Thoracic aorta (tissue), 2 donors: ENCODE results near the gene NSUN4. TPM values are rescaled to one million over a fixed set of nuclear protein-coding genes. Genes with fewer than 3 reads are reported as not detected.

Experiments
- ATAC-seq: fragments of 150-250 bp; one replicate; pipeline ENCODE4 v1.8.0; 2017; ENCODE audit warnings: low read depth; ENCODE audit not compliant: insufficient number of reproducible peaks, low FRiP score
- DNase-seq: peaks from one replicate; pipeline ENCODE4 v3.0.0-alpha.2; 2020; ENCODE audit warnings: low spot score
- H3K27ac ChIP-seq, 2 donors: fragments of 200-600 bp; sonication (generic); 1 replicate in 1 of 2; 2 replicates in 1 of 2; pipeline ENCODE4 v1.5.1; 2016; ENCODE audit warnings: mild to moderate bottlenecking in 2 of 2, moderate library complexity in 2 of 2
- H3K27me3 ChIP-seq: fragments of 200-600 bp; sonication (generic); replicated peaks from 2 replicates; pipeline ENCODE4 v1.6.0; 2016; ENCODE audit warnings: mild to moderate bottlenecking; ENCODE audit not compliant: insufficient read depth
- H3K36me3 ChIP-seq: fragments of 200-600 bp; sonication (generic); one replicate; pipeline ENCODE4 v1.5.1; 2016
- H3K4me1 ChIP-seq, 2 donors: fragments of 200-600 bp; sonication (generic); 1 replicate in 1 of 2; 2 replicates in 1 of 2; pipeline versions ENCODE4 v1.5.1 to v1.6.0; 2016; ENCODE audit warnings: low read depth in 2 of 2, mild to moderate bottlenecking in 1 of 2; ENCODE audit not compliant: control insufficient read depth in 1 of 2
- H3K4me3 ChIP-seq: fragments of 200-600 bp; sonication (generic); 2 replicates; pipeline ENCODE4 v1.5.1; 2016; ENCODE audit warnings: mild to moderate bottlenecking
- H3K9me3 ChIP-seq: fragments of 200-600 bp; sonication (generic); 2 replicates; pipeline ENCODE4 v1.5.1; 2016
- CTCF ChIP-seq: fragments of 200-600 bp; sonication (generic); IDR thresholded peaks from one replicate; pipeline ENCODE4 v1.5.1; 2019; ENCODE audit warnings: antibody characterized with exemption
- total RNA-seq, 2 donors: library from RNA; depleted of rRNA; stranded (reverse); fragments of >200 nt; gene quantifications; one replicate each; pipeline versions ENCODE4 v1.1.0 to v1.2.3, GENCODE V29; 2016

Gene NSUN4
- total RNA-seq, 2 donors from 2014 or later = 22.9 to 29.3 TPM

GRCh38 chr1:46301808-46302640 lies 38.6 kb upstream of the NSUN4 start:
- Histone ChIP-seq H3K27me3 (no peaks in the 10 kb centered on the region), H3K36me3 (peaks cover 9% of the 10 kb centered on the region), H3K4me3 (peak overlapping the region; percentile 92), H3K27ac (peak overlapping the region; percentile 98 to 100), H3K9me3 (no peaks in the 10 kb centered on the region), H3K4me1 (peaks cover 31 to 54% of the 10 kb centered on the region in 2 donors)
- DNase-seq = no peak
- TF ChIP-seq CTCF = no peak
- ATAC-seq = no peak

DNA sequence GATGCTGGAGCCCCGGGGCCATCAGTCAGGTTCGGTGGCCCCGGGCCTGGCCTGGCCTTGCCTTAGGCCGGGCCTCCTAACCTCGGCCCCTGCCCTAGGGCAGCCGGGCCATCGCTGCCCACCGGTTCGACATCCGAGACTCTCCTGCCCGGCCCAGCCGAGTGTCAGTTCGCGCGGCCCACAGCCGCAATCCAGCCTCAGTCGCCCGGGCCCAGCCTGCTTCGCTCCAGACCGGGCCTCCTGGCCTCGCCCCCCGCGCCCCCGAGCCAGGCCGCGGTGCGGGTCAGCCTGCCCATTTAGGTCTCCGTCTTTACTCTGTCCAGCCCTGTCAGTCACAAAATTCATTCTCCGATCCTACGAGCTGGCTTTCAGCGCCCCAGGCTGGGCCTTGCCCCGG lies 38.0 kb upstream of the NSUN4 start:
- Histone ChIP-seq H3K36me3 (peaks cover 3% of the 10 kb centered on the region), H3K9me3 (no peaks in the 10 kb centered on the region), H3K27me3 (no peaks in the 10 kb centered on the region), H3K27ac (peak overlapping the region; percentile 98 to 100), H3K4me1 (peaks cover 31 to 61% of the 10 kb centered on the region in 2 donors), H3K4me3 (peak overlapping the region; percentile 92)
- DNase-seq (no peak), ATAC-seq (no peak)
- TF ChIP-seq CTCF = no peak

DNA sequence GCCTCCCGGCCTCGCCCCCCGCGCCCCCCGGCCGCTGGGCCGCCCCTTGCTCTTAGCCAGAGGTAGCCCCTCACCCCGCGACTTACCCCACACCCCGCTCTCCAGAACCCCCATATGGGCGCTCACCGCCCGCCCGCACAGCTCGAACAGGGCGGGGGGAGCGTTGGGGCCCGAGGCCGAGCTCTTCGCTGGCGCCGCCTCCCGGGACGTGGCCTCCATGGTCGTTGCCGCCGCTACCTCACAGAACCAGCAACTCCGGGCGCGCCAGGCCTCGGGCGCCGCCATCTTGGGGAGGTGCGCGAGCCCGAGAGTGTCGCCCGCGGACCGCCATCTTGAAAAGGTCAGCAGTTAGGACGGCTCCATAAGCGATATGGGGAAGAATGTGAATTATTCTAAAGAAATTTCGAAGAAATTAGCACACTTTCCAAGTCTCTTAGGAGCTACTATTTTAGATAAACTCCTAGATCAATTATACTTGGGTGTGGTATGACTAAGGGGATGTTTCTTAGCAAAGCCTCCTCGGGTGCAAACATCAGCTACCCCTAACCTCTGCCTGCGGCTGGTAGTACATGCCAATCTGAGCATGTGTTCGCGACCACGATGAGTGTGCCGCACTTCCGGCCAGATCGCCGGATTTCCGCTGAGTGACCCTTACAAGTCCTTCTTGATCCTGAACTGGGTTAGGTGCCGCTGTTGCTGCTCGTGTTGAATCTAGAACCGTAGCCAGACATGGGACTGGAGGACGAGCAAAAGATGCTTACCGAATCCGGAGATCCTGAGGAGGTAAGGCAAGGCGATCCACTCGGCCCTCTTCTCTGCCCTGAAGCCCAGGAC lies 37.4 kb upstream of the NSUN4 start, which contains the start of the genes LRRC41 and UQCRH:
TSS of gene LRRC41 (minus strand) at position 579 of the 834 bp plus-strand sequence. CDS start at position 285, 294 bp downstream.
TSS of gene UQCRH (plus strand) at position 661 of the 834 bp plus-strand sequence. CDS start at position 730, 69 bp downstream.
- DNase-seq = peak; percentile 82
- no peaks in the 10 kb centered on the region for H3K27me3 ChIP-seq
- H3K36me3 ChIP-seq = no peaks in the 10 kb centered on the region
- H3K4me3 ChIP-seq = peak within 1 kb of the TSS; percentile 92
- no peak for TF ChIP-seq CTCF
- peak within 1 kb of the TSS; percentile 98 to 100 for H3K27ac ChIP-seq
- H3K4me1 ChIP-seq = peaks cover 31 to 61% of the 10 kb centered on the region in 2 donors
- peak; percentile 88 for ATAC-seq
- no peaks in the 10 kb centered on the region for H3K9me3 ChIP-seq

DNA sequence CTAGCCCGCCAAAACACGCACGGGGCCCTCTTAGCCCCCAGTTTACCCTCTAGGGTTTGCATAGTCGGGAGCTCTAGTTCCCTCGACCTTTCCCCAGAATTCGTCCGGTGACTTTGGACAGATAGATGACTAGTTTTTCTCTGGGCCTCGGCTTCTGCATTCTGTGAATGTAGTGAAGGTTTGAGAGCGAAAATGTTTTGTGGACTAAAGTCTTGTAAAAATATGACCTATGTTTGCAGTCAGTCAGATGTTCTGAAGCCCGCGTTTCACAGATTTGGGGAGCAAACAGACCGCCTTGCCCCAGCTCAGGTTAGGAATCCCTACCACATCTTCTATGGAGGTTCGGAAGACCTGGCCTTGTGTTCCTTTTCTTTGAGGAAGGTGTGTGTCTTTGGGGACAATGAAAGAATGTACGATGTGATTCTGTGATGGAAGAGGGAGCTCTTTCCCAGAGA lies 36.7 kb upstream of the NSUN4 start:
- ATAC-seq = no peak
- TF ChIP-seq CTCF = no peak
- Histone ChIP-seq H3K36me3 (no peaks in the 10 kb centered on the region), H3K4me1 (peaks cover 31 to 54% of the 10 kb centered on the region in 2 donors), H3K4me3 (peak overlapping the region; percentile 92), H3K27me3 (no peaks in the 10 kb centered on the region), H3K9me3 (no peaks in the 10 kb centered on the region), H3K27ac (peak overlapping the region; percentile 98 to 100)
- DNase-seq = no peak

GRCh38 chr1:46306159-46306530 lies 34.5 kb upstream of the NSUN4 start:
- no peaks in the 10 kb centered on the region for H3K27me3 ChIP-seq
- DNase-seq = no peak
- H3K4me3 ChIP-seq = no peak overlapping the region
- H3K36me3 ChIP-seq = peaks cover 12% of the 10 kb centered on the region
- TF ChIP-seq CTCF = no peak
- no peaks in the 10 kb centered on the region for H3K9me3 ChIP-seq
- ATAC-seq = no peak
- peaks cover 15 to 32% of the 10 kb centered on the region in 2 donors for H3K4me1 ChIP-seq
- H3K27ac ChIP-seq = no peak overlapping the region
